HUES48 (cell line): ENCODE data around the gene CST1.
"Not testable (repeated sequence)": the region's sequence is repeated elsewhere in the genome, so short reads cannot be mapped to it uniquely, and the experiment has no call there.

ENCODE experiments used
- H3K27ac ChIP-seq: one replicate; pipeline ENCODE4 v1.7.0; 2013; ENCODE audit warnings: low read depth, low read length, inconsistent platforms
- H3K27me3 ChIP-seq: 2 replicates; pipeline ENCODE4 v1.6.1; 2013; ENCODE audit warnings: mild to moderate bottlenecking, low read length; ENCODE audit not compliant: control insufficient read depth, insufficient read depth
- H3K36me3 ChIP-seq: 2 replicates; pipeline ENCODE4 v1.6.1; 2013; ENCODE audit warnings: low read length; ENCODE audit not compliant: control insufficient read depth, insufficient read depth
- H3K4me1 ChIP-seq: 2 replicates; pipeline ENCODE4 v1.6.1; 2013; ENCODE audit warnings: mild to moderate bottlenecking, low read length; ENCODE audit not compliant: control insufficient read depth, insufficient read depth
- H3K4me3 ChIP-seq: 2 replicates; pipeline ENCODE4 v1.5.1; 2013; ENCODE audit warnings: mild to moderate bottlenecking, low read depth, low read length
- H3K9ac ChIP-seq: 2 replicates; pipeline ENCODE4 v1.6.1; 2013; ENCODE audit warnings: mild to moderate bottlenecking, low read depth, low read length, moderate library complexity
- H3K9me3 ChIP-seq: 2 replicates; pipeline ENCODE4 v1.6.1; 2013; ENCODE audit warnings: low read length; ENCODE audit not compliant: control insufficient read depth, insufficient read depth

Gene CST1

GRCh38 chr20:23755131-23755611 lies 4.4 kb upstream of the CST1 start:
- Histone ChIP-seq H3K27me3 (peaks cover 82% of the 10 kb centered on the region), H3K27ac (peak overlapping the region; percentile 79)

GRCh38 chr20:23754731-23755130 lies 4.0 kb upstream of the CST1 start:
- H3K9ac ChIP-seq = no peak overlapping the region
- H3K9me3 ChIP-seq = no peaks in the 10 kb centered on the region
- peaks cover 10% of the 10 kb centered on the region for H3K4me1 ChIP-seq
- H3K4me3 ChIP-seq = no peak overlapping the region
- peaks cover 82% of the 10 kb centered on the region for H3K27me3 ChIP-seq
- no peak overlapping the region for H3K27ac ChIP-seq
- H3K36me3 ChIP-seq = no peaks in the 10 kb centered on the region

More at GRCh38 chr20:23755131-23755611, 4.4 kb upstream of the CST1 start:
- not testable (repeated sequence) for H3K9me3 ChIP-seq, H3K4me3 ChIP-seq, H3K36me3 ChIP-seq, H3K4me1 ChIP-seq, H3K9ac ChIP-seq

DNA sequence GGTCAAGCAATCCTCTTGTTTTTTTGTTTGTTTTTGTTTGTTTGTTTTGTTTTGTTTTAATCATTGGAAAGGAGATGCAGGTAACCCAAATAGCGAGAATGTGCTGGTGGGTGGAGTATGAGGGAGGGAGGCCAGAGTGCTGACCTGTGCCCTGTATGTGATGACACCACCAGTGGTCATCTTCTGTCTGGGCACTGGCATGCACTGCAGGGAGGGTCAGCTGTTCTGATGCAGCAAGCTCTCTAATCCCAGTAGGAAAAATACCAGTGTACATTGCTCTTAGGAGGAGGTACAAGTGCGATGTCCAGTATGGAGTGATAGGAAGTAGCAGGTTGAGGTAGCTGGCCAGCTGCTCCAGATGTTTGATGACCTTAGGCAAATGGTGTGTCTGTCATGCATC lies 2.9 kb upstream of the CST1 start:
- H3K4me3 ChIP-seq = no peak overlapping the region
- no peaks in the 10 kb centered on the region for H3K9me3 ChIP-seq
- H3K9ac ChIP-seq = no peak overlapping the region
- H3K27ac ChIP-seq = no peak overlapping the region
- H3K4me1 ChIP-seq = peaks cover 10% of the 10 kb centered on the region
- H3K36me3 ChIP-seq = no peaks in the 10 kb centered on the region
- peaks cover 70% of the 10 kb centered on the region for H3K27me3 ChIP-seq

- H3K9me3 ChIP-seq = no peaks in the 10 kb centered on the region
- no peaks in the 10 kb centered on the region for H3K36me3 ChIP-seq
- H3K9ac ChIP-seq = no peak overlapping the region
- H3K4me1 ChIP-seq = peaks cover 10% of the 10 kb centered on the region
- no peak overlapping the region for H3K4me3 ChIP-seq
- H3K27ac ChIP-seq = no peak overlapping the region
- H3K27me3 ChIP-seq = peaks cover 68% of the 10 kb centered on the region
Observed at GRCh38 chr20:23753194-23753548, 2.4 kb upstream of the CST1 start.

DNA sequence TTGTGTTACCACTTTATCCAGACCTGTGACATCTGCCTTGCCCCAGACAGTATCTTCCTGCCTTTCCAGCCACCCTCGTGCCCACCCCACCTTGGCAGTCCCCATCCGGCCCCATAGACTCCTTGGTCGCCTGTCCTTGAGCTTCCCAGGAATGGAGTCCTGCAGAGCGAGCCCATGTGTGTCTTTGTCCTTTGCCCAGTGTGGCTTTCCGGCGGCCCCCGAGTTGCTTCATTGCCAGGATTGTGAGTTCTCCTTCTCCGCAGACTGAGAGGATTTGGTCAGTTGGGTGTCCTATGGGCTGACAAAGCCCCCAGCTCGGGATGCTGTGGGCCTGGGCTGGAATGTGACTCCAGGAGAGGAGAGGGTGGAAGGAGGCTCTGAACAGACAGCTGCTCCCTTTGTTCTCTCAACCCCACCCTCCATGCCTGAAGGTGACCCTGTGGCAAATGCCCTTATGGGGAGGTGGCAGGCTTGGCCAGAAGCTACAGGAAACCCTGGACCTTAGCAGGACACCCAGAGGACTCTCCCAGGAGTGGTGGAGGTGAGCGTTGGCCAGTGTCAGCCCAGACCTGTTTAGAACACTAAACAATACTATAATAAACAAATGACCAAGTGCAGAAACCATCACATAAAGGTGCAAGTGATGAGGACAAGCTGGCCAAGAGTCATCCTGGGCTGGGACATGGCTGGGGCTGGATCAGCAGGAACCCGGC lies 1.9 kb upstream of the CST1 start:
- no peak overlapping the region for H3K9ac ChIP-seq
- no peak overlapping the region for H3K27ac ChIP-seq
- H3K9me3 ChIP-seq = no peaks in the 10 kb centered on the region
- H3K27me3 ChIP-seq = peaks cover 63% of the 10 kb centered on the region
- peaks cover 10% of the 10 kb centered on the region for H3K4me1 ChIP-seq
- no peaks in the 10 kb centered on the region for H3K36me3 ChIP-seq
- no peak overlapping the region for H3K4me3 ChIP-seq

DNA sequence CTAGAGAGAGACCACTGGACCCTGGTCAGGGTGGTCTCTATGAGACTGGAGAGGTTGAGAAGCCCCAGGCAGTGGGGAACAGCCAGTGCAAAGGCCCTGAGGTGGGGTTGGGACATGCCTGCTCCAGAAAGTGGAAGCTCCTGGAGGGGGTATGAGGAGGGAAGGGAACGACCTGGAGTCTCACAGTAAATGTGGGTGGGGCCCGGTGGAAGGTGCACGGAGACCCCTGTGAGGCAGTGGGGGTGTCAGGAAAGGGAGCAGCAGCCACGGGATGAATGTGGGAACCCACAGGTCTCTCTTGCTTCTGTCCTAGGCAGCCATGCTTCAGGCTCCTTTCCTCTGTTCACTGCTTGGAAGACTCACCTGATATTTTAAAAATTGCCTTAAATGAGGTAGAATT lies 1.3 kb upstream of the CST1 start:
- Histone ChIP-seq H3K9me3 (no peaks in the 10 kb centered on the region), H3K27me3 (peaks cover 56% of the 10 kb centered on the region), H3K36me3 (no peaks in the 10 kb centered on the region), H3K27ac (no peak overlapping the region), H3K4me3 (no peak overlapping the region), H3K4me1 (peaks cover 10% of the 10 kb centered on the region), H3K9ac (no peak overlapping the region)

- peaks cover 34% of the 10 kb centered on the region for H3K27me3 ChIP-seq
- H3K9me3 ChIP-seq = no peaks in the 10 kb centered on the region
- H3K27ac ChIP-seq = no peak overlapping the region
- H3K9ac ChIP-seq = no peak overlapping the region
- H3K4me1 ChIP-seq = no peaks in the 10 kb centered on the region
- no peak overlapping the region for H3K4me3 ChIP-seq
- no peaks in the 10 kb centered on the region for H3K36me3 ChIP-seq
Observed at GRCh38 chr20:23749746-23750145, 989 bp downstream of the CST1 start.

DNA sequence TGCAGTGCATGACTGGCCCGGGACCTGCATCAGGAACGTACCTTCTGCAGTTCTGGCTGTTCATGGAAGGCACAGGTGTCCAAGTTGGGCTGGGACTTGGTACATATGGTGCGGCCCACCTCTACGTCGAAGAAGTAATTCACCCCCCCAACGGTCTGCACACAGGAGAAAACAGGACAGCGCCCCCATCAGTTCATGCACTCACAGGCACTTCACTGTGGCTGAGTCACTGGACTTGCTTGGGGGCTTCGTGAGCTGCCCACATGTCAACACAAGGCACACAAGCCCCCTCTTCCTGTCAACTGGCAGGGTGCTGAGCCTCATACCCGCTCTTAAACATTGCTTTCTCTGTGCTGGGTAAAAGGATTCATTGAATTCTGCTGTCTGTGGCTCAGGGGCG lies 1.8 kb downstream of the CST1 start:
- H3K4me1 ChIP-seq, H3K4me3 ChIP-seq, H3K27ac ChIP-seq, H3K36me3 ChIP-seq, H3K9me3 ChIP-seq, H3K9ac ChIP-seq: not testable (repeated sequence)
- H3K27me3 ChIP-seq = peaks cover 26% of the 10 kb centered on the region

DNA sequence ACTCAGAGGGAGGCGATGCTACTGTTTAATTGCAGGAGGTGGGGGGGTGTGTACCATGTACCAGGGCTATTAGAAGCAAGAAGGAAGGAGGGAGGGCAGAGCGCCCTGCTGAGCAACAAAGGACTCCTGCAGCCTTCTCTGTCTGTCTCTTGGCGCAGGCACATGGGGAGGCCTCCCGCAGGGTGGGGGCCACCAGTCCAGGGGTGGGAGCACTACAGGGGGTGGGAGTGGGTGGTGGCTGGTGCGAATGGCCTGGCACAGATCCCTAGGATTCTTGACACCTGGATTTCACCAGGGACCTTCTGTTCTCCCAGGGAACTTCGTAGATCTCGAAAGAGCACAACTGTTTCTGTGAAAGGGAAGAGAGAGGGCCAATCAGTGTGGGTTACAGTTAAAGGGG lies 3.2 kb downstream of the CST1 start:
- H3K4me3 ChIP-seq, H3K4me1 ChIP-seq, H3K36me3 ChIP-seq, H3K9ac ChIP-seq, H3K27ac ChIP-seq, H3K9me3 ChIP-seq: not testable (repeated sequence)
- H3K27me3 ChIP-seq = peaks cover 12% of the 10 kb centered on the region

DNA sequence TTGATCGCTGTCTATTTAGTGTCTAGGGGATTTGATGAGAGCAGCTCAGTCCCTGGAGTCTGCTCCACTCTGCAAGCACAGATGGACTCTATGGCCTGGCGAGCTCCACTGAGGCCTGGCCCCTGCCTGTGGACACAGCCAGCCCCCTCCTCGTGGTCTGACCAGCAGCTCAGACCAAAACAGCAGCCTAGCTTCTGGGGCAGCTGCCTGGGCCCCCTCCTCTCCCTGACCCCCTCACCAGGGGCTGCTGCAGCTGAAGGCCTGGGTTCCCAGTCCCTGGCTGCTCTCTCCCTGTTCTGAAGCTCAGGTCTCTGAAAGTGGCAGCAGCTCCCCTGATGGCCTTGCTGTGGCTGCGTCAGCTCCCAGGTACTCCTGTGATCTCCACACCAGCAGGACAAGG lies 3.6 kb downstream of the CST1 start:
- not testable (repeated sequence) for H3K4me3 ChIP-seq, H3K27me3 ChIP-seq, H3K9ac ChIP-seq, H3K36me3 ChIP-seq, H3K9me3 ChIP-seq, H3K27ac ChIP-seq, H3K4me1 ChIP-seq

- Histone ChIP-seq H3K27ac (no peak overlapping the region), H3K9ac (no peak overlapping the region), H3K36me3 (no peaks in the 10 kb centered on the region), H3K4me1 (no peaks in the 10 kb centered on the region), H3K9me3 (no peaks in the 10 kb centered on the region), H3K27me3 (peaks cover 5% of the 10 kb centered on the region), H3K4me3 (no peak overlapping the region)
Observed at GRCh38 chr20:23746321-23746720, 4.4 kb downstream of the CST1 start.
